HG03439 (cell line): ENCODE results near the gene RPL37A.
A peak's percentile ranks its signal among the peaks of the same experiment; 100 is the strongest.
"Not testable (repeated sequence)": the region's sequence is repeated elsewhere in the genome, so short reads cannot be mapped to it uniquely, and the experiment has no call there.

Experiments used
- ATAC-seq: cut with Tn5 transposase; IDR thresholded peaks from one replicate; pipeline ENCODE4 v1.9.1; 2021; ENCODE audit warnings: mild to moderate bottlenecking, moderate library complexity; ENCODE audit not compliant: unreplicated experiment

RPL37A gene

DNA sequence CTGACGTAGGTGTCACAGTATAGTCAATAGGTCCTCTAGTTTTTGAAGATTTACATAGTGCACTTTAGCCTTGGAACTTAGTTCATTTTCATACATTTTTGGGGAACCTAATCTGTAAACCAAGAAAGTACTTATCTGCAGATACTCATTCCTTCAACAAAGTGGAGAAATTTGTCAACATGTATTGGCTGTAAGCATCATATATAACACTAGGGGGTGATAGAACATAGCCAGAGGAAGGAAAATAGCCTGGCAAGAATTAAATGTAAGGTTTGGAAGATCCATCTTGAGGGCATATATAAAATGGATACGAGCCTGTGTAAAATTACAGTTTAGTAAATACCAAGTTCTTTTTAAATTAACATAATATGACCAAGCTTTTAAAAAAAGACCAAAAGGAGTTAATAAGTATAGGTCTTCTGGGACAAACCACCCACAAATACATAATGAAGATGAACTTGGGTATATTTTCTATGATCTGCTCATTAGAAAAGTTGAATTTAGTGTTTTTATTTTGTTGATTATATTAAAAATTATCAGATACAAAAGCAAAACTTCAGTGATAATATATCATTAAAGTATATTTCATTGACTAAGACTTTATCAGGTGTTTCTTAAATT is 18.2 kb downstream of the RPL37A start:
- ATAC-seq: no peak

GRCh38 chr2:216517447-216518225 is 19.0 kb downstream of the RPL37A start:
- no peak for ATAC-seq

DNA sequence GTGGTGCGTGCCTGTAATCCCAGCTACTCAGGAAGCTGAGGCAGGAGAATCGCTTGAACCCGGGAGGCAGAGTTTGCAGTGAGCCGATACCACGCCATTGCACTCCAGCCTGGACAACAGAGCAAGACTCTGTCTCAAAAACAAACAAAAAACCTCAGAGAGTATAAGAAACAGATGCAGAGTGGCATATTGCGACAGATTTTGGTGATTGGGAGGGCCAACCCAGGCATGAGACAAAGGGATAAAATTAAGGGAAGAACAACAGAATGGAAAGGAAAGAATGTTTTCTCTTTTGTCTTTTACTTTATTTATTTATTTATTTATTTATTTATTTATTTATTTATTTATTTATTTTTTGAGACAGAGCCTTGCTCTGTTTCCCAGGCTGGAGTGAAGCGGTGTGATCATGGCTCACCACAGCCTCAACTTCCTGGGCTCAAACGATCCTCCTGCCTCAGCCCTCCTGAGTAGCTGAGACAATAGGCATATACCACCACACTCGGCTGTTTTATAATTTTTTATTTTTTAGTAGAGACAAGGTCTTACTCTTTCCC is 20.0 kb downstream of the RPL37A start:
- not testable (repeated sequence) for ATAC-seq

DNA sequence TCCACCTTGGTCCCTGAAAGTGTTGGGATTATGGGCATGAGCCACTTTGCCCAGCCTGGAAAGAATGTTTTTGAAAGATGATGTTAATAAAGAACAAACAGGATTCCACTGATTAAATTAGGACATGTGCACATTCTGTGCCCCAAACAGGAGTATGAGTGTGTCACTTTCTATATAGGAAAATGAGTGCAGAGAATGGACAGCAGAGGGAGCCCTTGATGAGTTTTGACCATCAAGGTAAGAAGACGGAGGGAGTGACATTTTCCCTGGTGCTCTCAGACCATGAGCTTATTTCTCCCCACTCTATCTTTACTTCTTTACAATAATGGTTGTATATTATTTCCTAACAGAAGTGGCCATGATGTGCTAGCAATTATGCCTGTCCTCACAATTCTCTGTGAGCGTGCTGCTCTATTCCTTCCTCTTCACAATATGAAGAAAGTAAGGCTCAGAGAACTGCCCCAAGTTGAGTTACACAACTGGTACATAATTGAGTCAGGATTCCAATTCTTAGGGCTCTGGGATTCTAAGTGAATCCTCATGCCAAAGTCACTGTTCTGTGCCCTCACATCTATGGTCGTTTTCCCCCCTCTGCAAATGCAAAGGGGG is 20.6 kb downstream of the RPL37A start:
- ATAC-seq: peak; percentile 57

DNA sequence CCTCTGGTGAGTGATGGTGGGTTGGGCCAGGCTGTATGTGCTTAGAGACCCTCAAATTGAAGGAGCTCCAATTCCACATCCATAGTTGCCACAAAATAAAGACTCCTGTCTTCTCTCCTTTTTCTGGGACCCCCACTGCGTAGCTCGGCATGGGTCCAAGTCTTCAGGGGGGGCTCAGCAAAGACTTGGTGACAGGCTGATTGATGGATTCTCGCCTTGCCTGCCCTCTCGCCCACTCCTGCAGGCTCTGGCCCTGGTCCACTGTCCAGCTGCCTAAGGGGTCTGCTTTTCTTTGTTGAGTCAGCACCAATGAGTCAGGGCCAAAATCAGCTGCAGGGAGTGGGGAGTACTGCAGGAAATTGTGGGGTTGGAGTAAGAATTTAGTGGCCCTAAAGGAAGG is 21.5 kb downstream of the RPL37A start:
- no peak for ATAC-seq

DNA sequence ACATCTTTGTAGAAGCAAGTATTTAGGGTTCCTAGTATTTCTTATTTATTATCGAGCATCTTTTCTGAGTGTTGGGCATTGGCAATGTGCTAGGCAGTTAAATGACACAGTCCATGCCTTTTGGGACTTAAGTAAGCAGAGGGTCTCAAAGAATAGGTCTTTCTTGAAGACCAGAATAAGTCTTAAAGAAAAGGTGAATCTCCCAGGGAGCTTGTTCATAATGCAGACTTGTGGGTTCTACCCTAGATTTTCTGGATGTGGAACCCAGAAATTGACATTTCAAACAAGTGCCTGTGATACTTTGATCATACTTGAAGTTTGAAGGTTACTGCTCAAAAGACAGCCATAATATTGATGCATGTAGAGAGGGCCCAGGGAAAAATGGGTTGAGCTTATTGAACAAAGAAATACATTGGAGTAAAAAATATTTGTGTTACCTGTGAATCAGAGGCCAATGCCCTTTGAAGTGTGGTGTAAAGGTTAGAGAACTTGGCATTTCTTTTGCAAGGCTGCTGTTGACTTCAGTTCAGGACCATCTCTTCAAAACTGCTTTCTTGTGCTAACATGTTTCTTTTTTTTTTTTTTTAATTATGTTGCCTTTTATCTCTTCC is 24.4 kb downstream of the RPL37A start:
- ATAC-seq: no peak

GRCh38 chr2:216525972-216526371 is 27.3 kb downstream of the RPL37A start:
- no peak for ATAC-seq

DNA sequence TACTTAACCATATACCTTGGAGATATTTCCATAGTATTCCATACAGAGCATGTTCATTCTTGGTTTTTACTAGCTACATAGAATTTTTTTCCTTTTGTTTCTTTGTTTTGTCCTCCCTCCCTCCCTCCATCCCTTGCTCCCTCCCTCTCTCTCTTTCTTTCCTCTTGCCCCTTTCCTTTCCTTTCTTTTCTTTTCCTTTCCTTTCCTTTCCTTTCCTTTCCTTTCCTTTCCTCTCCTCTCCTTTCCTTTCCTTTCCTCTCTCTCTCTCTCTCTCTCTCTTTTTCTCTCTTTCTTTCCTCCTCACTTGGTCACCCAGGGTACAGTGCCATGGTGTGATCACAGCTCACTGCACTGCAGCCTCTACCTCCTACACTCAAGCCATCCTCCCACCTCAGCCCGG is 28.3 kb downstream of the RPL37A start:
- no peak for ATAC-seq

- no peak for ATAC-seq
Observed at GRCh38 chr2:216527600-216527999, 29.0 kb downstream of the RPL37A start.

- ATAC-seq: no peak
Observed at GRCh38 chr2:216532562-216532961, 33.9 kb downstream of the RPL37A start.

GRCh38 chr2:216533609-216534008 is 35.0 kb downstream of the RPL37A start:
- no peak for ATAC-seq

DNA sequence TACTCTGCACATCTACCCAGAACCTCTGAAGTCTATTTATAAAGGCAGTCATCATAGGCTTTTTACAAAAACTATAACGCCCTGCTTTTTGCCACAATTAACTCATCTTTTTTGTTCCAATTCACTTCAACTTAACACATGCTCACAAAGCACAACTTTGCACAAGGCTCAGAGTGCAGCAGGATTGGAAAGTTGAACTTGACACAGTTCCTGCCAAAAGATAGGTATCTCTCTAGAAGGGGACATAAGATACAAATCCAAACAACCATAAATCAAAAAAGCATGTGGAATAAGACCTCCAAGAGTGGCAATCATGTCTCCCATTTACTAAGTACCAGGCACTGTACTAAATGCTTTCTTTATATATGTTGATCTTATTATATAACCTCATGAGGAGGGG is 36.2 kb downstream of the RPL37A start:
- no peak for ATAC-seq

GRCh38 chr2:216535454-216535995 is 36.9 kb downstream of the RPL37A start:
- ATAC-seq: no peak

DNA sequence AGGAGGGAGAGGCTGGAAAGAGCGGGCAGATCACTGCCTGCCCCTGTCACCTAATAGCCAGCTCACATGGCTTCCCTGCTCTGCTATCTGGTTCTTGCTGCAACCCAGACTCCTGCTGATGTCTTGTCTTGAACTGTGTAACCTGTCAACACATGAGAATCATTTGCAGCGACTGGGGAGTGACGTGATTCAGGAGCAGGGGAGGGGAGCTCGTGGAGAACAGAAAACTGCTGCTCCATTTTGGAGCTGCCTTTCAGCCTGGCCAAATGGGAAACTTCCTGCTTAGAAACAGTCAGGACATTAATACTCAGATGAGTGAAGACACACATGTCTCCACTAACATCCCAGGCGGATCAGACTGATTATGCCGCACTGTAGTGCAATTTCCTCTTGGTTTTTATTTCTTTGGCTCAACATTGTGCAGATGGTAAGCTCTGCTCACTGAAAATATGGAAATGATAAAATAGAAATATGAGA is 38.1 kb downstream of the RPL37A start:
- ATAC-seq: no peak

GRCh38 chr2:216537366-216537765 is 38.7 kb downstream of the RPL37A start:
- no peak for ATAC-seq

DNA sequence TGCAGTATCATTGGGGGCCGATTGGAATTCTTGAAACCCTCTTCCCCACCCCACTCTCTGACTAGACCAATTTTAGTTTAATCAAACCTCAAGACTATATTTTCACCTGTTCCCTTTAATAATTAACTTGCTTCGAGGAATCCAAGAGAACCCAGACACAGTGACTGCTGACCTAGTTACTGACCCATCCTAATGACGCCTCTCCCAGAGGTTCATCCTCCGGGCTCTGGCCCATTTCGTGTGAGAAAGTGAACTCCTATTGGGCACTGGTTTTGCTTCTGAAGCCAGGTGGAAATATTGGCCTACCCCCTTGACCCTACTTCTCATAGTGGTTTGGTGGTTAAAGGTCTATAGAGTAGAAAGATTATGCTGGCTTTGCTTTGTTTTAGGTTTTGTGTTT is 39.9 kb downstream of the RPL37A start:
- no peak for ATAC-seq

GRCh38 chr2:216539120-216539519 is 40.5 kb downstream of the RPL37A start:
- ATAC-seq: no peak

GRCh38 chr2:216539791-216540241 is 41.2 kb downstream of the RPL37A start:
- ATAC-seq: peak; percentile 72

- no peak for ATAC-seq
Observed at GRCh38 chr2:216540920-216541319, 42.3 kb downstream of the RPL37A start.

DNA sequence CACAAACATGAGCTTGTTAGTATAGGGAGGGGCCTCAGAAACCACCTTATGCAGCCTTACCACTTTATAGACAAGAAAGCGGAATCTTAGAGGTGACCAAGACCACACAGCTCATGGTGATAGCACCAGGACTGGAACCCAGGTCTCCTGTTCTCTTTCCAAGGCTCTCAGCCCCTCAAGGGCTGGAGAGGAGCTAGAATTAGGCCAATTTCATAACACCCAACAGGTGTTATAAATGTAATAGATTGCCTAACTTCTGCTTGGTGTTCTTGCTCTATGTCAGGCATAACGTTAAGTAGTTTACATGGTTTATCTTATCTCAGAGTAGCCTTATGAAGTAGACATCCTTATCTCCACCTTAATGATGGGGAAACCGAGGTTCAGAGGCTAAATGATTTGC is 42.9 kb downstream of the RPL37A start:
- no peak for ATAC-seq

- no peak for ATAC-seq
Observed at GRCh38 chr2:216545359-216545758, 46.7 kb downstream of the RPL37A start.
